ENCODE measurements around the gene FGF6.

The FGF6 gene

GRCh38 chr12:4423528-4424195, 22.0 kb downstream of the FGF6 start:
- TF ChIP-seq FOXM1 (IDR thresholded peaks at IDR 0.05; ENCODE audit: borderline replicate concordance, low read depth), result no peak

- TF ChIP-seq TAF1 (IDR thresholded peaks at IDR 0.05; ENCODE audit: low read depth) (no peak), USF1 (IDR thresholded peaks at IDR 0.05) (no peak), NFIC (IDR thresholded peaks at IDR 0.05) (no peak), EP300 (IDR thresholded peaks at IDR 0.05; ENCODE audit: borderline replicate concordance) (no peak), EGR1 (IDR thresholded peaks at IDR 0.05) (no peak), FOXM1 (IDR thresholded peaks at IDR 0.05; ENCODE audit: borderline replicate concordance, low read depth) (no peak), TCF12 (IDR thresholded peaks at IDR 0.05; ENCODE audit: low read depth) (no peak), ZBTB7A (IDR thresholded peaks at IDR 0.05; ENCODE audit: low read depth) (no peak), RAD21 (IDR thresholded peaks at IDR 0.05; ENCODE audit: low read depth) (no peak), CEBPB (IDR thresholded peaks at IDR 0.05) (no peak), REST (IDR thresholded peaks at IDR 0.05; ENCODE audit: low read depth) (no peak), MAX (IDR thresholded peaks at IDR 0.05) (no peak)
These were observed 22.6 kb downstream of the FGF6 start for GRCh38 chr12:4422985-4423384.

- no peak for TF ChIP-seq TCF12 (IDR thresholded peaks at IDR 0.05; ENCODE audit: low read depth)
- TF ChIP-seq RAD21 (IDR thresholded peaks at IDR 0.05; ENCODE audit: low read depth), result peak; percentile 64
These were observed 24.0 kb downstream of the FGF6 start for GRCh38 chr12:4421590-4422031.

- no peak for TF ChIP-seq NFIC (IDR thresholded peaks at IDR 0.05)
- no peak for TF ChIP-seq TCF12 (IDR thresholded peaks at IDR 0.05; ENCODE audit: low read depth)
- TF ChIP-seq USF1 (IDR thresholded peaks at IDR 0.05), result no peak
- TF ChIP-seq TAF1 (IDR thresholded peaks at IDR 0.05; ENCODE audit: low read depth), result no peak
- no peak for TF ChIP-seq EGR1 (IDR thresholded peaks at IDR 0.05)
- no peak for TF ChIP-seq FOXM1 (IDR thresholded peaks at IDR 0.05; ENCODE audit: borderline replicate concordance, low read depth)
- TF ChIP-seq REST (IDR thresholded peaks at IDR 0.05; ENCODE audit: low read depth), result no peak
- TF ChIP-seq MAX (IDR thresholded peaks at IDR 0.05), result no peak
- no peak for TF ChIP-seq EP300 (IDR thresholded peaks at IDR 0.05; ENCODE audit: borderline replicate concordance)
- TF ChIP-seq RAD21 (IDR thresholded peaks at IDR 0.05; ENCODE audit: low read depth), result no peak
- TF ChIP-seq YY1 (IDR thresholded peaks at IDR 0.05; ENCODE audit: low read depth), result no peak
- no peak for TF ChIP-seq CEBPB (IDR thresholded peaks at IDR 0.05)
- no peak for TF ChIP-seq ZBTB7A (IDR thresholded peaks at IDR 0.05; ENCODE audit: low read depth)
- no peak for TF ChIP-seq TEAD4 (IDR thresholded peaks at IDR 0.05)
- TF ChIP-seq CREB1 (IDR thresholded peaks at IDR 0.05; ENCODE audit: low read depth), result no peak
These were observed 25.4 kb downstream of the FGF6 start for GRCh38 chr12:4420138-4420670.

GRCh38 chr12:4418913-4419312, 26.7 kb downstream of the FGF6 start:
- no peak for TF ChIP-seq ZBTB7A (IDR thresholded peaks at IDR 0.05; ENCODE audit: low read depth)
- no peak for TF ChIP-seq NFIC (IDR thresholded peaks at IDR 0.05)
- no peak for TF ChIP-seq EGR1 (IDR thresholded peaks at IDR 0.05)
- TF ChIP-seq CREB1 (IDR thresholded peaks at IDR 0.05; ENCODE audit: low read depth), result no peak
- TF ChIP-seq MAX (IDR thresholded peaks at IDR 0.05), result no peak
- no peak for TF ChIP-seq TEAD4 (IDR thresholded peaks at IDR 0.05)

GRCh38 chr12:4417936-4418335, 27.7 kb downstream of the FGF6 start:
- TF ChIP-seq TAF1 (IDR thresholded peaks at IDR 0.05; ENCODE audit: low read depth), result no peak
- no peak for TF ChIP-seq ZBTB7A (IDR thresholded peaks at IDR 0.05; ENCODE audit: low read depth)
- TF ChIP-seq TCF12 (IDR thresholded peaks at IDR 0.05; ENCODE audit: low read depth), result no peak
- no peak for TF ChIP-seq EGR1 (IDR thresholded peaks at IDR 0.05)
- no peak for TF ChIP-seq TEAD4 (IDR thresholded peaks at IDR 0.05)
- TF ChIP-seq REST (IDR thresholded peaks at IDR 0.05; ENCODE audit: low read depth), result no peak
- TF ChIP-seq YY1 (IDR thresholded peaks at IDR 0.05; ENCODE audit: low read depth), result no peak
- TF ChIP-seq USF1 (IDR thresholded peaks at IDR 0.05), result no peak
- TF ChIP-seq MAX (IDR thresholded peaks at IDR 0.05), result no peak

Data from Ishikawa (cell line).